GM12892 (cell line): Measurements from ENCODE around the gene CACNA1E.

Experiments used
- POLR2A ChIP-seq: IDR thresholded peaks from 2 replicates; pipeline ENCODE4 v1.6.1; 2011; ENCODE audit warnings: low read depth, low read length, control low read depth
- POLR2AphosphoS5 ChIP-seq: IDR thresholded peaks from 2 replicates; pipeline ENCODE4 v1.6.1; 2011; ENCODE audit warnings: low read depth, low read length, control low read depth

- no peak for TF ChIP-seq POLR2AphosphoS5
- no peak for TF ChIP-seq POLR2A
These were observed 175.3 kb downstream of the CACNA1E start for GRCh38 chr1:181658581-181658980.
